Measurements from ENCODE around the gene CASP10.
"Not testable (repeated sequence)": the region's sequence is repeated elsewhere in the genome, so short reads cannot be mapped to it uniquely, and the experiment has no call there.

Gene CASP10

DNA sequence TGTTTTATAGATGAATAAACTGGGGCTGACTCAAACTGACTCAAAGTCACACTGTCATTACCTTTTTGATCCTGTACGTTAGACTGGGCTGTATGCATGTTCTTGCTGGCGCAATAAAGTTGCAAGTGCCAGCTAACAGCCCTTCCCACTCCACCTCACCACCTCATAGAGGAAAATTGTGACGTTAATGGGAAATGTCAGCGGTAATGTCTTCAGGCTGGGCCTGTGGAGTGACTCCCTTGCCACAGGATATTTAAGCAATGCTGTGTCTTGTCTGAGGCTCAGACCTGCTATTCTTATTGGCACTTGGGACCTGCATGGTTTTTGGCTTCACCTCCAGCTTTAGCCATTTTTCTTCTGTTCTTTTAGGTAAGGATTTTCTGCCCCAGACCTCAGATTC lies 25.2 kb upstream of the CASP10 start:
- DNase-seq (ENCODE audit: insufficient read length) (no peak), FAIRE-seq (peak; percentile 17)
- no peak for TF ChIP-seq POLR2AphosphoS5 (IDR thresholded peaks at IDR 0.05; ENCODE audit: low read depth, low read length)
- TF ChIP-seq TAF1 (IDR thresholded peaks at IDR 0.05; ENCODE audit: borderline replicate concordance, low read depth, low read length) = no peak
- no peak for TF ChIP-seq POLR2A (IDR thresholded peaks at IDR 0.05; ENCODE audit: low read depth, low read length)

DNA sequence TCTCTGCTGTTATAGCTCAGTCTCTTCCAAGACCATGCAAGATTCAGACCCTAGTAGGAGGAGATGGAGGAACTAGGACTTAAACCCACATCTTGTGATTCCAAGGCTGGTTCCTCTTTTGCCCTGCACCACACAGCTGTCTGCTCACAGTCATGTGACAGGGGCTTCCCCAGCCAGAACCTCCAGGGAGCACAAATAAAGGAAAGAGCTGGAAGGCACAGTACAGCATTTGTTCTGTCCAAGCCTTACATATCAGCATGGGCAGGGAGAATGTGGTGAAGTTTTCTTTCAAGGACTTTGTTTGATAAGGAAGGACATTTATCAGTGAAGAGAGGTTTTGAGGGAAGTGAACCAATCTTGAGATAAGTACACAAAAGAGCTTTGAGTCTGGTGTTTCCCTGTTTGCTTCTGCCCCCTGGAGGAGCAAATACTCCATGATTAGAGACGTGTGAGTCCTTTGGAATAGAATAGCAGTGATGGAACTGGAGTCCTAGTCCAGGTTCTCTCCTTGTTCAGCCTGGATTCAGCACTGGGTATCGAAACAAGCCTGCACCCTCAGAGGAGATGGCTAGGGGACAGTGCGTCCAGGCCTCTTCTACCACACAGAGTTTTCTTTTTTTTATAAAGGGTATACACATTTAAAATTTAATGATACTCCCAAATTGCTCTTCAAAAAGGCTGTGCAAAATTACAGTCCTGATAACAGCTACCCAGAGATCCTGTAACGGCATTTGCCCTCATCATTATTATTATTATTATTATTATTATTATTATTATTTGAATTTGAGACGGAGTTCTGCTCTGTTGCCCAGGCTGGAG lies 24.6 kb upstream of the CASP10 start:
- no peak for TF ChIP-seq POLR2A (IDR thresholded peaks at IDR 0.05; ENCODE audit: low read depth, low read length)
- no peak for TF ChIP-seq TAF1 (IDR thresholded peaks at IDR 0.05; ENCODE audit: borderline replicate concordance, low read depth, low read length)
- DNase-seq (ENCODE audit: insufficient read length) (no peak), FAIRE-seq (peak; percentile 67)

DNA sequence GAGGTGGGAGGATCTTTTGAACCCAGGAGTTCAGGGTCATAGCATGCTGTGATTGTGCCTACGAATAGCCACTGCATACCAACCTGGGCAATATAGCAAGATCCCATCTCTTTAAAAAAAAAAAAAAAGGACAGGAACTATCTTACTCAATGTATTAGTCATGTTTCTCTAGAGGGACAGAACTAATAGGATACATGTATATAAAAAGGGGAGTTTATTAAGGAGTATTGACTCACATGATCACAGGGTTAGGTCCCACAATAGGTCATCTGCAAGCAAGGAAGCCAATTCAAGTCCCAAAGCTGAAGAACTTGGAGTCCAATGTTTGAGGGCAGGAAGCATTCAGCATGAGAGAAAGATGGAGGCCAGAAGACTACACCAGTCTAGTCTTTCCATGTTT lies 18.8 kb upstream of the CASP10 start:
- DNase-seq (ENCODE audit: insufficient read length) (no peak), FAIRE-seq (no peak)
- TF ChIP-seq POLR2A (IDR thresholded peaks at IDR 0.05; ENCODE audit: low read depth, low read length) (no peak), POLR2AphosphoS5 (IDR thresholded peaks at IDR 0.05; ENCODE audit: low read depth, low read length) (no peak), TAF1 (IDR thresholded peaks at IDR 0.05; ENCODE audit: borderline replicate concordance, low read depth, low read length) (no peak)

DNA sequence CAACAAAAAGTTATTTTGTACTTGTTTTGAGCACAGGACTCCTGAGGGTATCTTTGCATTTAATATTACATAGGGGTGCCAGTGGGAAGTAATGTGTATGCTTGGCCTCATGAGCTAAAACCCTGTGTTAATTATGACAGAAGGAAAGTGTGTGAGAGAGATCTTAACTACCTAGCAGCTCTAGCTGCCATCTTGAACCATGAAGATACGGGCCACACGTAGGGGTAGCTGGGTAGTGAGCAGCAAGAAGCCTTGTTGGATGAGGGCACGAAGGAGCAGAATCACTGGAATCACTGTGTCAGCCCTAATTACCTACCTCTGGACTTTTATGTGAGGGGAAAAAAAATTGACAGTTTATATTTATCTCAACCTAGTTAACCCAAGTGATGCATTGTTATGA lies 15.4 kb upstream of the CASP10 start:
- peak; percentile 36; the same call in 1 of the 2 replicates for TF ChIP-seq POLR2AphosphoS5 (IDR thresholded peaks at IDR 0.05; ENCODE audit: low read depth, low read length)
- peak; percentile 44; the same call in 1 of the 2 replicates for TF ChIP-seq POLR2A (IDR thresholded peaks at IDR 0.05; ENCODE audit: low read depth, low read length)
- no peak for TF ChIP-seq TAF1 (IDR thresholded peaks at IDR 0.05; ENCODE audit: borderline replicate concordance, low read depth, low read length)
- DNase-seq (ENCODE audit: insufficient read length) (no peak), FAIRE-seq (no peak)

DNA sequence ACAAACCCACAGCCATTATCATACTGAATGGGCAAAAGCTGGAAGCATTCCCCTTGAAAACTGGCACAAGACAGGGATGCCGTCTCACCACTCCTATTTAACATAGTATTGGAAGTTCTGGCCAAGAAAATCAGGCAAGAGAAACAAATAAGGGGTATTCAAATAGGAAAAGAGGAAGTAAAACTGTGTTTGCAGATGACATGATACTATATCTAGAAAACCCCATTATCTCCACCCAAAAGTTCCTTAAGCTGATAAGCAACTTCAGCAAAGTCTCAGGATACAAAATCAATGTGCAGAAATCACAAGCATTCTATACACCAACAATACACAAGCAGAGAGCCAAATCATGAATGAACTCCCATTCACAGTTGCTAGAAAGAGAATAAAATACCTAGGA lies 14.4 kb upstream of the CASP10 start:
- not testable (repeated sequence) for DNase-seq (ENCODE audit: insufficient read length); FAIRE-seq

DNA sequence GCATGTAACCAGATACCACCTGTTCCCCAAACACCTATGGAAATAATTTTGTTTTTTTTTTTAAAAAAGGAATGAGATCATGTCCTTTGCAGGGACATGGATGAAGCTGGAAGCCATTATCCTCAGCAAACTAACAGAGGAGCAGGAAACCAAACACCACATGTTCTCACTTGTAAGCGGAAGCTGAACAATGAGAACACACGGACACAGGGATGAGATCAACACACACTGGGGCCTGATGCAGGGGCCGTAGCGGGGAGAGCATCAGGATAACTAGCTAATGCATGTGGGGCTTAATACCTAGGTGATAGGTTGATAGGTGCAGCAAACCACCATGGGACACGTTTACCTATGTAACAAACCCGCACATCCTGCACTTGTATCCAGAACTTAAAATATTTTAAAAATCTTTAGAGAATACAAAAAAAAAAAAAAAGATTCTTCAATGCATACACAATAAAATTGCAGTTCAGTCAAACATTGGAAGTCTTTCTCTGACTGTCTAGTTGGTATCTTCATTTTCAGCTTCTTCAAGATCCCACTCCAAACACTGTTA lies 11.6 kb upstream of the CASP10 start:
- FAIRE-seq (no peak), DNase-seq (ENCODE audit: insufficient read length) (no peak)
- TF ChIP-seq POLR2AphosphoS5 (IDR thresholded peaks at IDR 0.05; ENCODE audit: low read depth, low read length) = no peak
- TF ChIP-seq POLR2A (IDR thresholded peaks at IDR 0.05; ENCODE audit: low read depth, low read length) = peak; percentile 36; the same call in 1 of the 2 replicates

DNA sequence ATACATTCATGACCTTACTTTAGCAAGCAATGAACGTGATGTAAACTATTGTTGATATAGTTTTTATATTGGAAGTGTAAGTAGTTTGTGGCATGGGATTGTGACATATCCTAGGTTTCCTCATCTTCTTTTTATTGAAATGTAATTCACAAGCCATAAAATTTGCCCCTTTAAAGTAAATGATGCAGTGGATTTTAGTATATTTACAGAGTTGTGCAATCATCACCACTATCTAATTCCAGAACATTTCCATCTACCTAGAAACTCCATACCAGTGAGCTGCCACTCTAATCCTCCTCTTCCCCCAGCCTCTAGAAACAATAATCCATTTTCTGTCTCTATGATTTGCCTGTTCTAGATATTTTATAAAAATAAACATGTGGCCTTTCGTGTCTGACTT lies 10.7 kb upstream of the CASP10 start:
- no peak for TF ChIP-seq TAF1 (IDR thresholded peaks at IDR 0.05; ENCODE audit: borderline replicate concordance, low read depth, low read length)
- TF ChIP-seq POLR2A (IDR thresholded peaks at IDR 0.05; ENCODE audit: low read depth, low read length) = no peak
- TF ChIP-seq POLR2AphosphoS5 (IDR thresholded peaks at IDR 0.05; ENCODE audit: low read depth, low read length) = no peak
- no peak for FAIRE-seq
- DNase-seq (ENCODE audit: insufficient read length) = no peak

DNA sequence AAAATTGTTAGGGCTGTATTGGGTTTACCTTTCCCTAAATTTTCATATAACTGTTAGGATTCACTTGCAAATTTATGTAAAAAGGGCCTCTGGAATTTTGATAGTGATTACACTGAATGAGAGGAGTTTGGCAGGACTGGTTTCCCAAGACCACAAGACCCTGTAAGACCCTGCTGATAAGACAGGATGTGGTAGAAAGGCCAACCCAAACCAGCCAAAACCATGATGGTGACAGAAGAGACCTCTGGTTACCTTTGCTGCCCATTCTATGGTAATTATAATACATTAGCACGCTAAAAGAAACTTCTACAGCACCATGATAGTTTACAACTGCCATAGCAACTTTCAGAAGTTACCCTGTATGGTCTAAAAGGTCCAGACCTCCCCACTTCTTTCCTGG lies 8.3 kb upstream of the CASP10 start:
- TF ChIP-seq POLR2AphosphoS5 (IDR thresholded peaks at IDR 0.05; ENCODE audit: low read depth, low read length) = no peak
- TF ChIP-seq TAF1 (IDR thresholded peaks at IDR 0.05; ENCODE audit: borderline replicate concordance, low read depth, low read length) = no peak
- DNase-seq (ENCODE audit: insufficient read length) = no peak

DNA sequence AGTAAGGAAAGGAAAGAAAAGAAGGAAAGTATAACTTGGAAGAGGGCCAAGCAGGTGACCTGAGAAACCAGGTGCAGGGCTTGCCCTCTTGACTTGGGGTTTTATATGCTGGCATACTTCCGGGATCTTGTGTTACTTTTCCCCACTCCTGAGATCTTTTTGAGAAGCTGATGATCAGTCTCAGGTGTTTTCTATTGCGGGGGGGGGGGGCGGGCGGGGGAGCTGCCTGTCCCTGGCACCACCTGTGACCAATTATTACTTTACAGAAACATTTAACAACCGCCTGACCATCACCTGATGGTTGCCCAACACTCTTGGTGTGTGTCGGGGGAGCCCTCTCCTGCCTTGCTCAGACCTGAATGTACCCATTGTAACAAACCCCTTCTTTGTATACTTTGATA lies 6.9 kb upstream of the CASP10 start:
- TF ChIP-seq TAF1 (IDR thresholded peaks at IDR 0.05; ENCODE audit: borderline replicate concordance, low read depth, low read length) (no peak), POLR2A (IDR thresholded peaks at IDR 0.05; ENCODE audit: low read depth, low read length) (no peak), POLR2AphosphoS5 (IDR thresholded peaks at IDR 0.05; ENCODE audit: low read depth, low read length) (no peak)
- no peak for FAIRE-seq
- no peak for DNase-seq (ENCODE audit: insufficient read length)

More for the DNA sequence above, 8.3 kb upstream of the CASP10 start:
- FAIRE-seq = no peak

DNA sequence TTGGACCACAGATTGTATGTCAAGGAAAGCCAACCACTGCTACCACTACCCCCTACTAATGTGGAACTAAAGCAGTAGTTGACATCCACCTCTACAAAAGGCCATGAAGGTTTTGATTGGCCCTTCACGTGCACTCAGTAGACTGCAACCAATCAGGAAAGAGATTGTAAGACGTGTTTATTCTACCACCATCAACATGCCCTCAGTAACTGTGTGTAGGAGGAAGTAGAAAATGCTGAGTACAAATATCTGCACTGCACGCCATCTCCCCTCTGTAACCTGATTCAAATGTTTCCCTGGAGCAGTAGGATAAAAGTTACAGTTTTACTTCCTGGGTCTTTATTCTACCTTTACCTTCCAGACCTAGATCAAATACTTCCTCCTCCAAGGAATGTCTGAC lies 2.9 kb upstream of the CASP10 start:
- TF ChIP-seq POLR2A (IDR thresholded peaks at IDR 0.05; ENCODE audit: low read depth, low read length) (no peak), POLR2AphosphoS5 (IDR thresholded peaks at IDR 0.05; ENCODE audit: low read depth, low read length) (no peak), TAF1 (IDR thresholded peaks at IDR 0.05; ENCODE audit: borderline replicate concordance, low read depth, low read length) (no peak)
- DNase-seq (ENCODE audit: insufficient read length) (no peak), FAIRE-seq (no peak)

DNA sequence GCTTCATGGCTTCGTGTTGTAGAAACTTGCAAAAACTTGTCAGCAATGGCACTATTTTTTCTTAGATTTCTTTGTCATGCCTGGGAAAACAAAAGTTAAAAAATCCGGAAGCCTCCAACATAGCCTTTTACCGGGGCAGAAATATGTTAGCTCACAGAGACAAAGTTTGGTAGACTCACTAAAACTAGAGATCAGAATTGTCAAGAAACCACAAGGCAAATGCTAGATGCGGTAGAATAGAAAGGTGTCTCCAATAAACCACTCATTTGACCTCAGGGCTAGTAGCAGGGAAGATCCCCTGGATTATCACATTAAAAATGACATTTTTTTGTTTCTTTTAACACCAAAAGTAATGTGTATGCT lies 405 bp downstream of the CASP10 start:
- no peak for FAIRE-seq
- no peak for TF ChIP-seq POLR2A (IDR thresholded peaks at IDR 0.05; ENCODE audit: low read depth, low read length)
- no peak for DNase-seq (ENCODE audit: insufficient read length)

DNA sequence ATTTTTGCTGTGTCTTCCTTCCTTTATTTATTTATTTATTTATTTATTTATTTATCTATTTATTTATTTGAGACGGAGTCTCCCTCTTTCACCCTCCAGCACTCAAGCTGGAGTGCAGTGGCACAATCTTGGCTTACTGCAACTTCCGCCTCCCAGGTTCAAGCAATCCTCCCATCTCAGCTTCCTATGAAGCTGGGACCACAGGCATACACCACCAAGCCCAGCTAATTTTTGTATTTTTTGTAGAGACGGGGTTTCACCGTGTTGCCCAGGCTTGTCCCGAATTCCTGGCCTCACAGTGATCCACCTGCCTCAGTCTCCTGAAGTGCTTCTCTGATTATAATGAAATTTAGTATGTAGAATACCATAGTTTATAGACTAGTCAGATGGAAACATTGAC lies 894 bp downstream of the CASP10 start:
- not testable (repeated sequence) for DNase-seq (ENCODE audit: insufficient read length); FAIRE-seq

DNA sequence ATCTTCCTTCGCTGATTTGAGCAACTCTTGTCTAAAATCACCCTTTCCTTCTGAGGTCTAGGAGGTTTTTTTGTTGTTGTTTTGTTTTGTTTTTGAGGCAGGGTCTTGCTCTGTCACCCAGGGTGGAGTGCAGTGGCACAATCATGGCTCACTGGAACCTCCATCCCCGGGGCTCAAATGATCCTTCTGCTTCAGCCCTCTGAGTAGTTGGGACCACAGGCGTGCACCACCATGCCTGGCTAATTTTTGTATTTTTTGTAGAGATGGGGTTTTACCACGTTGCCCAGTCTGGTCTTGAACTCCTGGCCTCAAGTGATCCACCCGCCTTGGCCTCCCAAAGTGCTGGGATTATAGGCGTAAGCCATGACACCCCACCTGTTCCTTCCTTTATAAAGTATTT lies 1.3 kb downstream of the CASP10 start:
- not testable (repeated sequence) for DNase-seq (ENCODE audit: insufficient read length); FAIRE-seq

Data from GM12892 (cell line).